ENCODE data around the gene RANBP1. TPM values are rescaled to one million over a fixed set of nuclear protein-coding genes. Genes with fewer than 3 reads are reported as not detected.

RANBP1 gene
- total and polyA plus RNA-seq, 9 of the 15 experiments (the other 6 are each of a cell fraction or from before 2014, with no cell fraction given): 162 to 2,891 (median 1,289) TPM

DNA sequence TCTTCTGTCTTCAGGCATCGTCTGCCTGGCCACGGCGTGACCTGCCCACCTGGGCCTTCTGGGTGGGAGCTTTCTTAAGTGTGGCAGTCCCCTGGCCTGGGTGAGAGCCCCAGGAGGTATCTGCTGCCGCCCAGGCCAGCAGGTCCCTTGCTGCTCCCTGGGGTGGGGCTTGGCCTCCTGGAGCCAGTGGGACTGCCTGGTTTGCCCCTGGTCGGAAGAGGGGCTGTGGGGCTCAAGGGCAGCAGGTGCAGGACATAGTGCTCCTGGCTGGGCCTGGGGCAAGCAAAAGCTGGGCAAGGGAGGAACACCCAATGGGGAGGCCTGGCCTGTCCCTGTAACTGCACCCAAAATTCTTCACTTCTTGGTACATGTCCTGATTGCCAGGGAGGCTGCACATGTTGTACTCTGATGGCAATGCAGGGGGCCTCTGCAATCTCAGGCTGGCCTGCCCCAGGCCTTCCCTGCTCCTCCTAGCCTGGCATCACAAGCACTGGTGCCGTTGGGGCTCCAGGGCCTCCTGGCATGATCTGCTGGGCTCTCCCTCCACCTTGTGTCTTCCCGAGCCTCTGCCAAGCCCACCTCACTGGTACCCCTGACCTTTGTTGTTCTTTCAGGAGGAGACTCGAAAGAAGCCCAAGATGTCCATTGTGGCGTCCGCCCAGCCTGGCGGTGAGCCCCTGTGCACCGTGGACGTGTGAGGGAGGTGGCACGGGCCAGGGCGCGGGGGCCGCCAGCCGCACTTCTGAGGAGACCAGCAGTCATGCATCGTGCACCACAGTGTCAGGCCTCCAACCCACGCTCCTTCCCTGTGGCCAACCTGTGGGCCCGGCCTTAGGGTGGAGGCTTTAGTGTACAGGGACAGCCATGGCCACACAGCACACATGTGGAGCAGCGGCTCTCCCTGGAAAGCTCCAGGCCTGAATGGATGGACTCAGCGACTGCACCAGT lies 6.2 kb upstream of the RANBP1 start (continued):
- TF ChIP-seq, protein P1, sequence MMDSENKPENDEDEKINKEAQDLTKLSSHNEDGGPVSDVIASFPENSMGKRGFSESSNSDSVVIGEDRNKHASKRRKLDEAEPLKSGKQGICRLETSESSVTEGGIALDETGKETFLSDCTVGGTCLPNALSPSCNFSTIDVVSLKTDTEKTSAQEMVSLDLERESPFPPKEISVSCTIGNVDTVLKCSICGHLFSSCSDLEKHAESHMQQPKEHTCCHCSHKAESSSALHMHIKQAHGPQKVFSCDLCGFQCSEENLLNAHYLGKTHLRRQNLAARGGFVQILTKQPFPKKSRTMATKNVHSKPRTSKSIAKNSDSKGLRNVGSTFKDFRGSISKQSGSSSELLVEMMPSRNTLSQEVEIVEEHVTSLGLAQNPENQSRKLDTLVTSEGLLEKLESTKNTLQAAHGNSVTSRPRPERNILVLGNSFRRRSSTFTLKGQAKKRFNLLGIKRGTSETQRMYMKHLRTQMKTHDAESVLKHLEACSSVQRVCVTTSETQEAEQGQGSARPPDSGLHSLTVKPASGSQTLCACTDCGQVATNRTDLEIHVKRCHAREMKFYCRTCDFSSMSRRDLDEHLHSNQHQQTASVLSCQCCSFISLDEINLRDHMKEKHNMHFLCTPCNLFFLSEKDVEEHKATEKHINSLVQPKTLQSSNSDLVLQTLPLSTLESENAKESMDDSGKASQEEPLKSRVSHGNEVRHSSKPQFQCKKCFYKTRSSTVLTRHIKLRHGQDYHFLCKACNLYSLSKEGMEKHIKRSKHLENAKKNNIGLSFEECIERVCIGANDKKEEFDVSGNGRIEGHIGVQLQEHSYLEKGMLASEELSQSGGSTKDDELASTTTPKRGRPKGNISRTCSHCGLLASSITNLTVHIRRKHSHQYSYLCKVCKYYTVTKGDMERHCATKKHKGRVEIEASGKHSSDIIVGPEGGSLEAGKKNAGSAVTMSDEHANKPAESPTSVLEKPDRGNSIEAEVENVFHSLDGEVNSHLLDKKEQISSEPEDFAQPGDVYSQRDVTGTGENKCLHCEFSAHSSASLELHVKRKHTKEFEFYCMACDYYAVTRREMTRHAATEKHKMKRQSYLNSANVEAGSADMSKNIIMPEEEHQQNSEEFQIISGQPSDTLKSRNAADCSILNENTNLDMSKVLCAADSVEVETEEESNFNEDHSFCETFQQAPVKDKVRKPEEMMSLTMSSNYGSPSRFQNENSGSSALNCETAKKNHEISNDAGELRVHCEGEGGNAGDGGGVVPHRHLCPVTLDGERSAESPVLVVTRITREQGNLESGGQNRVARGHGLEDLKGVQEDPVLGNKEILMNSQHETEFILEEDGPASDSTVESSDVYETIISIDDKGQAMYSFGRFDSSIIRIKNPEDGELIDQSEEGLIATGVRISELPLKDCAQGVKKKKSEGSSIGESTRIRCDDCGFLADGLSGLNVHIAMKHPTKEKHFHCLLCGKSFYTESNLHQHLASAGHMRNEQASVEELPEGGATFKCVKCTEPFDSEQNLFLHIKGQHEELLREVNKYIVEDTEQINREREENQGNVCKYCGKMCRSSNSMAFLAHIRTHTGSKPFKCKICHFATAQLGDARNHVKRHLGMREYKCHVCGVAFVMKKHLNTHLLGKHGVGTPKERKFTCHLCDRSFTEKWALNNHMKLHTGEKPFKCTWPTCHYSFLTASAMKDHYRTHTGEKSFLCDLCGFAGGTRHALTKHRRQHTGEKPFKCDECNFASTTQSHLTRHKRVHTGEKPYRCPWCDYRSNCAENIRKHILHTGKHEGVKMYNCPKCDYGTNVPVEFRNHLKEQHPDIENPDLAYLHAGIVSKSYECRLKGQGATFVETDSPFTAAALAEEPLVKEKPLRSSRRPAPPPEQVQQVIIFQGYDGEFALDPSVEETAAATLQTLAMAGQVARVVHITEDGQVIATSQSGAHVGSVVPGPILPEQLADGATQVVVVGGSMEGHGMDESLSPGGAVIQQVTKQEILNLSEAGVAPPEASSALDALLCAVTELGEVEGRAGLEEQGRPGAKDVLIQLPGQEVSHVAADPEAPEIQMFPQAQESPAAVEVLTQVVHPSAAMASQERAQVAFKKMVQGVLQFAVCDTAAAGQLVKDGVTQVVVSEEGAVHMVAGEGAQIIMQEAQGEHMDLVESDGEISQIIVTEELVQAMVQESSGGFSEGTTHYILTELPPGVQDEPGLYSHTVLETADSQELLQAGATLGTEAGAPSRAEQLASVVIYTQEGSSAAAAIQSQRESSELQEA (IDR thresholded peaks at IDR 0.05; ENCODE audit: low read depth): no peak
- TF ChIP-seq FOXA1 (IDR thresholded peaks at IDR 0.05; ENCODE audit: borderline replicate concordance): no peak
- TF ChIP-seq ZNF583 (CRISPR knock-in tag; IDR thresholded peaks at IDR 0.05): peak; percentile 56; the same call in 1 of the 2 replicates
- no peak for TF ChIP-seq C11orf30 (IDR thresholded peaks at IDR 0.05; ENCODE audit: low read depth)
- no peak for TF ChIP-seq THRAP3 (IDR thresholded peaks at IDR 0.05; ENCODE audit: borderline replicate concordance)
- no peak for TF ChIP-seq ZNF143 (CRISPR knock-in tag; IDR thresholded peaks at IDR 0.05)
- no peak for TF ChIP-seq ZNF584 (CRISPR knock-in tag; IDR thresholded peaks at IDR 0.05; ENCODE audit: low read depth)
- peak; percentile 20; the same call in 1 of the 2 replicates for TF ChIP-seq ZNF324 (CRISPR knock-in tag; IDR thresholded peaks at IDR 0.05)
- no peak for TF ChIP-seq DNMT1 (IDR thresholded peaks at IDR 0.05)
- TF ChIP-seq ILF3 (IDR thresholded peaks at IDR 0.05; ENCODE audit: borderline replicate concordance): no peak
- TF ChIP-seq E2F3 (CRISPR knock-in tag; IDR thresholded peaks at IDR 0.05): 0 out of 2 replicates have a peak, but pooled peaks have one; percentile 18
- TF ChIP-seq ZNF76 (CRISPR knock-in tag; IDR thresholded peaks at IDR 0.05; ENCODE audit: borderline replicate concordance): no peak
- TF ChIP-seq ZNF695 (CRISPR knock-in tag; IDR thresholded peaks at IDR 0.05): peak; percentile 58; the same call in 1 of the 2 replicates
- TF ChIP-seq ARID1B (IDR thresholded peaks at IDR 0.05): no peak
- TF ChIP-seq MTA3 (IDR thresholded peaks at IDR 0.05; ENCODE audit: borderline replicate concordance): no peak
- TF ChIP-seq ZNF23 (CRISPR knock-in tag; IDR thresholded peaks at IDR 0.05): no peak
- TF ChIP-seq NFE2L1 (tag; IDR thresholded peaks at IDR 0.05; ENCODE audit: borderline replicate concordance, low read depth): no peak
- TF ChIP-seq SRSF3 (IDR thresholded peaks at IDR 0.05; ENCODE audit: insufficient read depth, low read length): no peak

All from K562 (cell line).